KOPT-K1 (cell line): ENCODE measurements around the gene NOTO.

Source experiments
- H3K27ac ChIP-seq: fragments of 200-600 bp; sonication (generic); 2 replicates; pipeline ENCODE4 v1.5.1; 2016; ENCODE audit warnings: antibody characterized with exemption, mild to moderate bottlenecking, low read depth, low read length; ENCODE audit not compliant: poor library complexity, severe bottlenecking
- H3K36me3 ChIP-seq: fragments of 200-600 bp; sonication (generic); 2 replicates; pipeline ENCODE4 v1.5.1; 2017; ENCODE audit warnings: antibody characterized with exemption, mild to moderate bottlenecking, low read length, moderate library complexity; ENCODE audit not compliant: insufficient read depth
- H3K9me3 ChIP-seq: fragments of 200-600 bp; sonication (generic); 2 replicates; pipeline ENCODE4 v1.5.1; 2017; ENCODE audit warnings: antibody characterized with exemption, low read length, mild to moderate bottlenecking; ENCODE audit not compliant: insufficient read depth, poor library complexity, severe bottlenecking

Gene NOTO

GRCh38 chr2:73215254-73215653 is 12.9 kb downstream of the NOTO start:
- H3K27ac ChIP-seq, result peak overlapping the region; percentile 72
- H3K9me3 ChIP-seq, result no peaks in the 10 kb centered on the region
- peaks cover 15% of the 10 kb centered on the region; the same call in 1 of the 2 replicates for H3K36me3 ChIP-seq

- H3K36me3 ChIP-seq, result peaks cover 33% of the 10 kb centered on the region
- no peak overlapping the region for H3K27ac ChIP-seq
- H3K9me3 ChIP-seq, result no peaks in the 10 kb centered on the region
Measured at GRCh38 chr2:73217160-73217559, 14.8 kb downstream of the NOTO start.

GRCh38 chr2:73217826-73218225 is 15.5 kb downstream of the NOTO start:
- Histone ChIP-seq H3K36me3 (peaks cover 39% of the 10 kb centered on the region), H3K9me3 (no peaks in the 10 kb centered on the region), H3K27ac (no peak overlapping the region)

GRCh38 chr2:73218298-73218697 is 15.9 kb downstream of the NOTO start:
- H3K27ac ChIP-seq, result no peak overlapping the region
- peaks cover 44% of the 10 kb centered on the region for H3K36me3 ChIP-seq
- no peaks in the 10 kb centered on the region for H3K9me3 ChIP-seq

- Histone ChIP-seq H3K27ac (no peak overlapping the region), H3K9me3 (no peaks in the 10 kb centered on the region), H3K36me3 (peaks cover 98% of the 10 kb centered on the region)
Measured at GRCh38 chr2:73223821-73224220, 21.4 kb downstream of the NOTO start.

- H3K27ac ChIP-seq, result no peak overlapping the region
- H3K9me3 ChIP-seq, result no peaks in the 10 kb centered on the region
- H3K36me3 ChIP-seq, result peaks cover 93% of the 10 kb centered on the region
Measured at GRCh38 chr2:73225513-73226360, 23.4 kb downstream of the NOTO start.

GRCh38 chr2:73227086-73227485 is 24.7 kb downstream of the NOTO start:
- peaks cover 79% of the 10 kb centered on the region for H3K36me3 ChIP-seq
- H3K9me3 ChIP-seq, result no peaks in the 10 kb centered on the region
- H3K27ac ChIP-seq, result no peak overlapping the region

- Histone ChIP-seq H3K9me3 (no peaks in the 10 kb centered on the region), H3K36me3 (peaks cover 64% of the 10 kb centered on the region), H3K27ac (no peak overlapping the region)
Measured at GRCh38 chr2:73228631-73229030, 26.3 kb downstream of the NOTO start.

GRCh38 chr2:73232403-73233153 is 30.2 kb downstream of the NOTO start:
- peak overlapping the region; percentile 83 for H3K27ac ChIP-seq
- peaks cover 47% of the 10 kb centered on the region for H3K36me3 ChIP-seq
- no peaks in the 10 kb centered on the region for H3K9me3 ChIP-seq

GRCh38 chr2:73233154-73233931 is 31.0 kb downstream of the NOTO start, which contains the start of gene PRADC1:
Gene PRADC1, minus strand, starts transcription at chr2:73233239. Its CDS starts 79 bp downstream, at chr2:73233160.
- peaks cover 47% of the 10 kb centered on the region for H3K36me3 ChIP-seq
- peak within 1 kb of the TSS; percentile 83 for H3K27ac ChIP-seq
- H3K9me3 ChIP-seq, result no peaks in the 10 kb centered on the region

- no peaks in the 10 kb centered on the region for H3K9me3 ChIP-seq
- peak within 1 kb of the TSS; percentile 83 for H3K27ac ChIP-seq
- H3K36me3 ChIP-seq, result peaks cover 47% of the 10 kb centered on the region
Measured at GRCh38 chr2:73233932-73234832, 31.8 kb downstream of the NOTO start, which contains the start of gene CCT7. Gene CCT7, plus strand, starts transcription at chr2:73234308. Its CDS starts 71 bp downstream, at chr2:73234379.

- Histone ChIP-seq H3K27ac (peak overlapping the region; percentile 83), H3K9me3 (no peaks in the 10 kb centered on the region), H3K36me3 (peaks cover 52% of the 10 kb centered on the region)
Measured at GRCh38 chr2:73235315-73236028, 33.1 kb downstream of the NOTO start.

GRCh38 chr2:73237168-73237567 is 34.8 kb downstream of the NOTO start:
- H3K27ac ChIP-seq, result no peak overlapping the region
- H3K9me3 ChIP-seq, result no peaks in the 10 kb centered on the region
- peaks cover 69% of the 10 kb centered on the region for H3K36me3 ChIP-seq
